Stimulated activated naive CD4-positive, alpha-beta T cell (primary cell): Measurements from ENCODE around the gene ARHGAP33.
"Not testable (repeated sequence)": the region's sequence is repeated elsewhere in the genome, so short reads cannot be mapped to it uniquely, and the experiment has no call there.

Experiments used
- DNase-seq, 6 experiments: peaks; one replicate each; lab custom pipeline; 2025; lab: John Stamatoyannopoulos, UW

Gene ARHGAP33

GRCh38 chr19:35792312-35792711 lies 16.9 kb downstream of the ARHGAP33 start:
- no peak for DNase-seq

DNA sequence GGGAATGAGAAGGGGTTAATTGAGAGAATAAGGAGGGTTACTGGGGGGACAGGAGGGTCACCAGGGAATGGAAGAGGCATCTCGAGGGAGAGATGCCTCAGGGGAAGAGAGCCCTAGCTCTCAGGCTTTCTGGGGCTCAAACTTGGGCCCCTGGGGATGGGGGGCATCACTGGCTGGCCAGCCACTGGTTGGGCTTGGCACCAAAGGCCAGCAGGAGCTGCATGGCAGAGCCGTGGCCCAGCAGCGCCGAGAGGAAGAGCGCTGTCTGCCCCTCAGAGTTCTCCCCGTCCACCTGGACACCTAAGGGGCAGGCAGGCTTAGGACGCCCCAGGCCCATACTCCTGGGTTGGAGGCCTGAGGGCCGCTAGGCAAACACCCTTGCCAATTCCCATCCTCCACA lies 17.5 kb downstream of the ARHGAP33 start:
- DNase-seq: no peak

DNA sequence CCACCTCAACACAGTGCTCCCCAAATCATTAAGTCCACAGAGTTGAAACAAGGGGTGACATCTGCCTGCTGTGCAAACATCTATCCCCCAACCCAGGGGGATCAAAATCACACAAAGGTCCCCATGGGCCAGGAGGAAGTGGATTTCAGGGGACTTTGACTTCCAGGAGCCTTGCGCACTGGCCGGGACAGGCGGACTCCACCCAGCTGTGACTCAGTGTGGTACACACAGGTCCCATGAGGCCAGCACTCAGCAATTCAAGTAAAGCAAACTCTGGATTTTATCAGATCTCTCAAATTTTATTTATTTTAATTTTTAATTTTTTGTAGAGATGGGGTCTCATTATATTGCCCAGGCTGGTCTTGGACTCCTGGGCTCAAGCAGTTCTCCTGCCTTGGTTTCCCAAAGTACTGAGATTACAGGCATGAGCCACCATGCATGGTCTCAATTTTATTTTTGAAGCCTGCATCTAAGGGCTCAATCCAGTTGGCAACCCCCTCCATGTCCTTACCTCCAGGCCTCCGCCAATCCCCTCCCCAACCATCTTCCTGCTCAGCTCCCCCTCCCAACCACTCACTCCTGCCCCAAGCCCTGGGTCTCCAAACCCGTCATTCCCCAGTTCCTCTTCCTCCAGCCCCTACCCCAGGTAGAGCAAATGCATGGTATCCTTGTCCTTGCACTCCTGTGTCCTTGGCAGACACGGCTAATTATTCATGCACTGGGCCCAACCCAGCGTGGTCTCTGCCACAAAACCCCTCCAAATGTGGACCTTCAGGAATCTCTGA lies 18.2 kb downstream of the ARHGAP33 start:
- DNase-seq: no peak

DNA sequence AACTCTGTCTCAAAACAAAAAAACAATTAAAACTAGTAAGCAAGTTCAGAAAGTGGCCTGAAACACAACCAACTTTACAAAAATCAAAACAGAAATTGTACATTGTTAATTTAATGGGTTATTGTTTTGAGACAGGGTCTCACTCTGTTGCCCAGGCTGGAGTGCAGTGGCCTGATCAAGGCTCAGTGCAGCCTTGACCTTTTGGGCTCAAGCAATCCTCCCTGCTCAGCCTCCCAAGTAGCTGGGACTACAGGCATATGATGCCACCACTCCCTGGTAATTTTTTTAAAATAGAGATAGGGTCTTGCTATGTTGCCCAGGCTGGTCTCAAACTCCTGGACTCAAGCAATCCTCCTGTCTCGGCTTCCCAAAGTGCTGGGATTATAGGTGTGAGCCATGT lies 20.2 kb downstream of the ARHGAP33 start:
- not testable (repeated sequence) for DNase-seq

DNA sequence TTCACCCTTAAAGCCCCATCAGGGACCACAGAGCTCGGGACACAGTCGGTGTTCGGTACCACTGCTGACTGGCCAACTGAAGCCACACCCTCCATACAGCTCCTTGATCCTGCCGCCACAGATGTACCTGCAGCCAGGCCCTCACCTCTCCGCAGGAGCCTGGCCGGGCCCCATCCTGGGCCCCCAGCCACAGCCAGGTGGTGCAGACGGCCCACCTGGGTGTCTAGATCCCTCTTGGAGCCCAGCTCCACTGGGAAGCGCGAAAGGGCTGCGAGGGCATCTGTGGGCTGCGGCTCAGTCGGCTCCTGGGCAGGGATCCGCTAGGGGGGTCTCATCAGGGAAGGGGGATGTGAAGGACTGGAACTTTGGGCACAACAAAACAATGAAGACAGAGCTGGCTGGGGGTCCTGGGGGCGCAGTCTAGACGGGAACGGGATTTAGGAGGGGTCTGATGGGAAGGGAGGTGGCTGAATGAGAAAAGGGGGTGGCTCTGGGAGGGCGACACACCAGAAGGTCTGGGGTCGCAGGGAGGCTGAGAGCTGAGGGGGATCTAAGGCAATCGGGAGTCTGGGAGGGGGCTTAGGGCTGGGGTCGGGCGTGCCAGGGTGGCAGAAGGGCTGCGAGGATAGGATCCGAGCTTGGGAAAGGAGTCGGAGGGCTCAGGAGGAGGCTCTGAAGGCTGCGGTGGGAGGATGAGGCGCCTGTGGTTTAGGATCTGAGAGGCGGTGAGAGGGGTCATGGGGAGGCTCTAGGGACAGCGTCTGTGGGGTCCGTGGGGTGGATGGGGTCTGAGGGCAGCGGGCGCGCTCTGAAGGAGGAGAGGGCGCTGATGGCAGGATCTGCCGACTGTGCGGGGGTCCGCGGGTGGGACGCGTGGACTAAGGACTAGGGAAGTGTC lies 21.5 kb downstream of the ARHGAP33 start:
- no peak for DNase-seq

- no peak for DNase-seq
These were observed 22.3 kb downstream of the ARHGAP33 start for GRCh38 chr19:35797663-35798062.

GRCh38 chr19:35801828-35802227 lies 26.5 kb downstream of the ARHGAP33 start:
- DNase-seq: no peak

- DNase-seq: no peak
These were observed 30.2 kb downstream of the ARHGAP33 start for GRCh38 chr19:35805526-35806102.

DNA sequence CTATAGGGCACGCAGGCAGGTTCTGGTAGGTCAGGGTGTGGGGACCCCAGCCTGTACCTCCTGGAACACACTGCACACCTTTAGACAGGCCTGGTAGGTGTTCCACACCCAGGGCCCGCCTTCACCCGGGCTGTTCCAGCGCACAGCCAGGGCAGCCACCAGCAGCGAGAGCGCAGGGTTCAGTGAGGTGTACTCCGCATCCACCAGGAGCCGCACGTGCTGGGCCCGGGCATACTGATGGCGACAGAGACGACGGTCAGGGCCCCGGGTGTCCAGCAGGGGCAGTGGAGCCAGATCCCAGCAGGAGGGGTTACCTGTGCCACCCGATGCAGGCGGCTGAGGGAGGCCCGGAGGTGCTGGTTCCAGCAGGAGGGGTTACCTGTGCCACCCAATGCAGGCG lies 31.2 kb downstream of the ARHGAP33 start:
- no peak for DNase-seq

DNA sequence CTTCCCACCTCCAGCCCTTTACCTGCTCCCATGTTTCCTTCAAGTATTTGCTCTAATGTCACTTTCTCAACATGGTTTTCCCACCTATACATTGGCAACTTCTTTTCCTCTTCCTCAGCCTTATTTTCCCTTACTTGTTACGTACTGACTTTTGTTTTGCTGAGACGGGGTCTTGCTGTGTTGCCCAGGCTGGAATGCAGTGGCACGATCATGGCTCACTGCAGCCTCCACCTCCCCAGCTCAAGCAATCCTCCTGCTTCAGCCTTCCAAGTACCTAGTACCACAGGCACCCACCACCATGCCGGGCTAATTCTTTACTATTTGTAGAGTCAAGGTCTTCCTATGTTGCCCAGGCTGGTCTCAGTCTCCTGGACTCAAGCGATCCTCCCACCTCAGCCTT lies 32.3 kb downstream of the ARHGAP33 start:
- DNase-seq: no peak

DNA sequence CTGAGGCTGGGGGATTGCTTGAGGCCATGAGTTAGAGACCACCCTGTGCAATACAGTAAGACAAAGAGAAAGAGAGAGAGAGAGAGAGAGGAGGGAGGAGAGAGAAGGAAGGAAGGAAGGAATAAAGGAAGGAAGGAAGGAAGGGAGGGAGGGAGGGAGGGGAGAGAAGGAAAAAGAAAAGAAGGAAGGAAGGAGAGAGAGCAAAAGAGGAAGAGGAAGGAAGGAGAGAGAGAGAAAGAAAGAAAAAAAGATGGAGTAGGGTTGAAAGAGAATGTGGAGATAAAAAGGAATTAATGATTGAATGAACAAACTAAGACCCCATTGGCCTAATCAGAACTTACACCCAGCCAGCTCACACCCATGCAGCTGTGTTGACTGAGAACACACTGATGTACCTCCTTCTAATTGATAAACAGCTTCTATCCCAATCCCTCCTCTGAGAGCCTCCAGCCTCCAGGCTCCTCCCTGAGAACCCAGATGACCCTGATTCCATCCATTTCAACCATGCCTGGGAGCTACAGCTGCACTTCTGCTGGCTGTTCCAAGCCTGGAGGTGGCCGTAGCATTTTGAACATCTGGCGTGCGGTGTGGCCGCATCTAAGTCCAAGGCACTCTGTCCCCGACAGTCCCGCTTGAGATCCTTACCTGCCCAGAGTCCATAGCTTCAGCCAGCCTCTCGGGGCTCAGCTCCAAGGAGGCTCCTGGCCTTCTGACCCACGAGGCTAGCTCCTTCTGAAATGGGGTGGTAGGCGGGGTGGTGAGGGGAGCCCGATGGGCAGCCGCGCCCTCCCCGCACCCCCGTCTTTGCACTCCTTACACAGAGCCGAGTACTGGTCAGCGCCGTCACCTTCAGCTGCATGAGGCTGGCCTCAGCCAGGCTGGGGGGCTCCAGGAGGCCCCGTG lies 36.2 kb downstream of the ARHGAP33 start:
- DNase-seq: no peak

- DNase-seq: no peak
These were observed 37.1 kb downstream of the ARHGAP33 start, which contains the start of gene PRODH2 for GRCh38 chr19:35812220-35813042. PRODH2 (minus strand) TSS chr19:35812845; CDS start chr19:35812805, 40 bp downstream.

DNA sequence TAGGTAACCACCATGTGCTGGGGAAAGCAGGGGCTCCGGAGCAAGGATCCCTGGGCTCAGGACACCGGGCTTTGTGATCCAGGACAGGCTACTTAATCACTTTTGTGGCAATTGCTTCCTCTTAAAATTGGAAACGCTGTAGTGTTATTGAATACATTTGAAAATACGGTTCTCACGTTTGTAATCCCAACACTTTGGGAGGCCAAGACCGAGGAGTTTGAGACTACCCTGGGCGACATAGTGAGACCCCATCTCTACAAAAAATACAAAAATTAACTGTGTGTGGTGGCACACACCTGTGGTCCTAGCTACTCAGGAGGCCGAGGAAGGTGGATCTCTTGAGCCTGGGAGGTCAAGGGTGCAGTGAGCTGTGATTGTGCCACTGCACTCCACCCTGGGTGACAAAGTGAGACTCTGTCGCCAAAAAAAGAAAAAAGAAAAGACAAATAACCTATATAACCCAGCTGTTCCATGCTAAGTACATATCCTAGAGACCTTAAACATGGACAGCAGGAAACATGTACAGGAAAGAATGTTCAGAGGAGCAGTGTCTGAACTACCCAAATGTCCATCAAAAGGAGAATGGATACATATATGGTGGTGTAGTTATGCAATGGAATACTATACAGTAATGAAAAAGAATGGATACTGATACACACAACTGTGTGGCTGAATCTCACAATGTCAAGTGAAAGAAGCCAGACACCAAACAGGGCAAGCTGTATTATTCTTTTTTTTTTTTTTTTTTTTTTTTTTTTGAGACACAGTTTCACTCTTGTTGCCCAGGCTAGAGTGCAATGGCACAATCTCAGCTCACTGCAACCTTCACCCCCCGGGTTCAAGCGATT lies 37.9 kb downstream of the ARHGAP33 start:
- DNase-seq: no peak

DNA sequence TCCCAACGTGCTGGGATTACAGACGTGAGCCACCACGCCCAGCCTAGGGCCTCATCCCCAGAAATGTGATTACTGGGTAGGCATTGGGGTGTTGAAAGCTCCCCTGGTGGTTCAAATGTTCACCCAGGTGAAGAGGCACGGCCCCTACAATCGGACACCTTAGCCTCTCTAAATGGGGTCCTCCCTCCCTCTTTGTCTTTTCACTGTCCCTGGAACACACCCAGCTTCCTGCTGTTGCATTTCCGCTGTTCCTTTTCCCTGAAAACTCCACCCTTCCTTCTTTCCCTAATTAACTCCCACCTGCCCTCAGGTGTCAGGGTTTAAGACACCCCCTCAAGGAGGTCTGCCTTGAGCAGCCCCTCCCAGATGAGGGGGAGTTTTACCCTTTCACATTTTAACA lies 40.9 kb downstream of the ARHGAP33 start:
- DNase-seq: no peak

GRCh38 chr19:35816846-35817245 lies 41.5 kb downstream of the ARHGAP33 start:
- DNase-seq: no peak

GRCh38 chr19:35818445-35818844 lies 43.1 kb downstream of the ARHGAP33 start:
- DNase-seq: no peak

DNA sequence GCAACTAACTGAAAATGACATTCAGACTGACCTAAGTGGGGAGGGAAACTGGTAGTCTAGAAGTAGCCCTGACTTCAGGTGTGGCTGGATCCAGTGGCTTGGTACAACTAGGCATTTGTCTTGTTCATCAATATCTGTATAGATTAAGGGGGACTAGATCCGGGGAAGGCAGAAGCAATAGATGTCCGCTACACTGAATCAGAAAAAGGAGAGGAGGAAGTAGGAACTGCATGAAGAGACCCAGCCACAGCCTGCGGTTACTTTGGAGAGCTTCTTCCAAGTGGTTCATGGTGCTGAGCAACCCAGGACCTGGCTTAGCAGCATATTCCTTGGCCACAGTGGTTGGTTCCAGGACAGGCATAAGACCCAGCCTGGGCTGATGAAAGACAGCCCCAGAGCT lies 47.2 kb downstream of the ARHGAP33 start:
- DNase-seq: no peak

GRCh38 chr19:35824150-35824549 lies 48.8 kb downstream of the ARHGAP33 start:
- no peak for DNase-seq

GRCh38 chr19:35828692-35829301 lies 53.4 kb downstream of the ARHGAP33 start:
- DNase-seq: peak in 5 of 6 experiments; percentile 16 to 55 (median 24)
